CD4-positive, alpha-beta T cell (primary cell): ENCODE measurements around the gene ADARB2. TPM values are rescaled to one million over a fixed set of nuclear protein-coding genes. Genes with fewer than 3 reads are reported as not detected.

Experiments used
- ATAC-seq: fragments of 200-7000 bp; cut with Tn5 transposase; one replicate; pipeline ENCODE4 v1.10.0; 2022; ENCODE audit warnings: mild to moderate bottlenecking; ENCODE audit not compliant: poor library complexity
- CTCF ChIA-PET: fragments of 350-600 bp; sonication (Branson Sonifier 250); formaldehyde crosslinking; loops from one replicate; lab custom pipeline; 2021; ENCODE audit warnings: antibody characterized with exemption, inconsistent platforms; lab: Charles Lee
- POLR2A ChIA-PET: fragments of 350-600 bp; sonication (Branson Sonifier 250); formaldehyde crosslinking; loops from one replicate; lab custom pipeline; 2021; ENCODE audit warnings: antibody characterized with exemption, inconsistent platforms; lab: Charles Lee
- DNase-seq, 14 experiments: peaks; one replicate each; pipeline ENCODE4 v3.0.0-alpha.2; 2013 to 2020; ENCODE audit warnings: mixed read lengths in 2 of 14
- H3K27ac ChIP-seq, 2 donors: one replicate each; pipeline versions ENCODE4 v1.5.1 to v1.7.0; 2013; ENCODE audit warnings: low read length in 2 of 2, low read depth in 1 of 2, mild to moderate bottlenecking in 1 of 2
- H3K27me3 ChIP-seq, 2 experiments: 1 replicate in 1 of 2; 2 replicates in 1 of 2; pipeline versions ENCODE4 v1.6.1 to v1.7.0; 2013; ENCODE audit warnings: low read length in 2 of 2, control low read depth in 1 of 2, mild to moderate bottlenecking in 1 of 2, moderate library complexity in 1 of 2; ENCODE audit not compliant: insufficient read depth in 2 of 2, control insufficient read depth in 1 of 2
- H3K36me3 ChIP-seq: one replicate; pipeline ENCODE4 v1.6.1; 2013; ENCODE audit warnings: low read length, control low read depth; ENCODE audit not compliant: insufficient read depth
- H3K4me1 ChIP-seq: one replicate; pipeline ENCODE4 v1.6.1; 2013; ENCODE audit warnings: low read length, control low read depth; ENCODE audit not compliant: insufficient read depth
- H3K4me3 ChIP-seq: one replicate; pipeline ENCODE4 v1.5.1; 2013; ENCODE audit warnings: mild to moderate bottlenecking, low read length, moderate library complexity
- H3K9me3 ChIP-seq, 2 experiments: 1 replicate in 1 of 2; 2 replicates in 1 of 2; pipeline versions ENCODE4 v1.6.1 to v1.7.0; 2013; ENCODE audit warnings: low read length in 2 of 2, mild to moderate bottlenecking in 2 of 2, control low read depth in 1 of 2, moderate library complexity in 1 of 2; ENCODE audit not compliant: control insufficient read depth in 1 of 2, insufficient read depth in 1 of 2
- H3K27ac Mint-ChIP-seq: one replicate; pipeline ENCODE4 v1.8.0; 2020; ENCODE audit warnings: mixed read lengths
- H3K27me3 Mint-ChIP-seq: one replicate; pipeline ENCODE4 v1.8.0; 2021; ENCODE audit warnings: mixed read lengths
- H3K36me3 Mint-ChIP-seq: one replicate; pipeline ENCODE4 v1.8.0; 2021; ENCODE audit warnings: low read depth, mixed read lengths
- H3K4me1 Mint-ChIP-seq: one replicate; pipeline ENCODE4 v1.8.0; 2021; ENCODE audit warnings: low read depth, mixed read lengths
- H3K4me3 Mint-ChIP-seq: one replicate; pipeline ENCODE4 v1.8.0; 2020; ENCODE audit warnings: mild to moderate bottlenecking, mixed read lengths
- H3K9me3 Mint-ChIP-seq: one replicate; pipeline ENCODE4 v1.8.0; 2020; ENCODE audit warnings: mixed read lengths
- CTCF ChIP-seq: fragments of 200-600 bp; IDR thresholded peaks from one replicate; pipeline ENCODE4 v1.8.0; 2022; ENCODE audit warnings: antibody characterized with exemption, mild to moderate bottlenecking
- intact Hi-C, 2 experiments: fragments of 100-400 bp; cut with DNase I in 1 of 2; cut with micrococcal nuclease in 1 of 2; formaldehyde crosslinking; loops; one replicate each; pipeline versions ENCODE4 v1.15.1 to v1.9.0; 2023 to 2025; cut with DNase I, micrococcal nuclease
- total RNA-seq, 174 experiments: library from RNA in 2 of 174; stranded (reverse) in 2 of 174; gene quantifications; one replicate each; pipeline ENCODE4 v1.2.3 and lab custom pipeline; 2021 to 2026

The ADARB2 gene
- total RNA-seq, 2 experiments from 2014 or later, result 0.14 TPM; not detected in 1

- Mint-ChIP-seq H3K4me3 (no peak overlapping the region), H3K27me3 (peaks cover 85% of the 10 kb centered on the region), H3K4me1 (peaks cover 8% of the 10 kb centered on the region), H3K9me3 (no peaks in the 10 kb centered on the region), H3K36me3 (no peaks in the 10 kb centered on the region), H3K27ac (no peak overlapping the region)
- CTCF ChIA-PET, result no interaction called here
- H3K27me3 ChIP-seq, result peaks cover 19 to 43% of the 10 kb centered on the region in 2 experiments
- no peaks in the 10 kb centered on the region for H3K36me3 ChIP-seq
- TF ChIP-seq CTCF, result no peak
- POLR2A ChIA-PET, result no interaction called here
- no peak for DNase-seq
- H3K27ac ChIP-seq, result no peak overlapping the region
- intact Hi-C loops, result no loop called here
- no peak overlapping the region for H3K4me3 ChIP-seq
- no peak for ATAC-seq
- peaks cover 5% of the 10 kb centered on the region for H3K4me1 ChIP-seq
- H3K9me3 ChIP-seq, result peaks cover 0 to 26% of the 10 kb centered on the region in 2 experiments
Measured at GRCh38 chr10:1712314-1712713, 25.0 kb downstream of the ADARB2 start.

DNA sequence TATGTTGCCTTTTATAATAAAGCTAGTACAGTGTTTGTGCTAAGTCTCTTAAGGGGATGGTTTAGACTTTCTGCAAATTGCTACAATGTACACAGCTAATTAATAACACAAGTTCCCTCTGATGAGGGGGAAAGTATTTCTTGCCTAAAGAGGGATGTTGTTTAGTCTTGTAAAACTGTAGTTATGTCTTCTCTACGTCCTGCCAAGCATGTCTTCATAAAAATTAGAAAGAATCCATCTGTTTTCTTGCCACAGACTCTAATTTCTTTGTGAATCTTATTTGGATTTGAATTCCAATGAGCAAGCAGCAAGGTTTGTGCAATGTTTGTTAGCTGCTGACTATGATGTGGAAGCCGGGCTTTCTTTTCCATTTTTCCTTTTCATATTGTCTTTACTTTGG lies 28.2 kb downstream of the ADARB2 start:
- POLR2A ChIA-PET, result no interaction called here
- intact Hi-C loops, result no loop called here
- H3K36me3 ChIP-seq, result no peaks in the 10 kb centered on the region
- H3K27me3 ChIP-seq, result peaks cover 15 to 29% of the 10 kb centered on the region in 2 experiments
- Mint-ChIP-seq H3K36me3 (no peaks in the 10 kb centered on the region), H3K4me3 (no peak overlapping the region), H3K4me1 (peaks cover 22% of the 10 kb centered on the region), H3K27ac (no peak overlapping the region), H3K9me3 (peaks cover 3% of the 10 kb centered on the region), H3K27me3 (peaks cover 77% of the 10 kb centered on the region)
- ATAC-seq (no peak), DNase-seq (no peak)
- peaks cover 0 to 37% of the 10 kb centered on the region in 2 experiments for H3K9me3 ChIP-seq
- H3K4me1 ChIP-seq, result peaks cover 17% of the 10 kb centered on the region
- no peak overlapping the region for H3K4me3 ChIP-seq
- CTCF ChIA-PET, result no interaction called here
- TF ChIP-seq CTCF, result no peak
- no peak overlapping the region for H3K27ac ChIP-seq

- H3K4me1 Mint-ChIP-seq, result peaks cover 22% of the 10 kb centered on the region
- Histone ChIP-seq H3K4me3 (no peak overlapping the region), H3K9me3 (peaks cover 0 to 37% of the 10 kb centered on the region in 2 experiments), H3K27ac (no peak overlapping the region), H3K27me3 (peaks cover 15 to 29% of the 10 kb centered on the region in 2 experiments), H3K4me1 (peaks cover 17% of the 10 kb centered on the region), H3K36me3 (no peaks in the 10 kb centered on the region)
- CTCF ChIA-PET, result no interaction called here
- no peak for DNase-seq
- H3K27ac Mint-ChIP-seq, result no peak overlapping the region
- H3K9me3 Mint-ChIP-seq, result peaks cover 3% of the 10 kb centered on the region
- POLR2A ChIA-PET, result no interaction called here
- no peaks in the 10 kb centered on the region for H3K36me3 Mint-ChIP-seq
- ATAC-seq, result no peak
- H3K27me3 Mint-ChIP-seq, result peaks cover 74% of the 10 kb centered on the region
- intact Hi-C loops, result no loop called here
- no peak overlapping the region for H3K4me3 Mint-ChIP-seq
- TF ChIP-seq CTCF, result no peak
Measured at GRCh38 chr10:1708746-1709145, 28.6 kb downstream of the ADARB2 start.
